BE2C (cell line): ENCODE data around the gene SRCIN1.

Experiments
- DNase-seq: peaks from one replicate; pipeline ENCODE4 v3.0.0-alpha.2; 2020
- H3K27me3 ChIP-seq: fragments of 250-450 bp; sonication (Bioruptor Pico); 2 replicates; pipeline ENCODE4 v1.5.1; 2020; ENCODE audit warnings: mild to moderate bottlenecking
- H3K36me3 ChIP-seq: fragments of 250-450 bp; sonication (Bioruptor Pico); 2 replicates; pipeline ENCODE4 v1.5.1; 2020; ENCODE audit warnings: mild to moderate bottlenecking
- H3K4me1 ChIP-seq: fragments of 250-450 bp; sonication (Bioruptor Pico); 2 replicates; pipeline ENCODE4 v1.5.1; 2020
- H3K4me3 ChIP-seq: 2 replicates; pipeline ENCODE4 v1.5.1; 2011; ENCODE audit warnings: low read depth, low read length
- H3K9me3 ChIP-seq: fragments of 250-450 bp; sonication (Bioruptor Pico); 2 replicates; pipeline ENCODE4 v1.5.1; 2020
- TF ChIP-seq, protein P1 (sequence below): IDR thresholded peaks from 2 replicates; pipeline ENCODE4 v1.5.1; 2012; ENCODE audit warnings: mild to moderate bottlenecking, low read depth, low read length

Gene SRCIN1

DNA sequence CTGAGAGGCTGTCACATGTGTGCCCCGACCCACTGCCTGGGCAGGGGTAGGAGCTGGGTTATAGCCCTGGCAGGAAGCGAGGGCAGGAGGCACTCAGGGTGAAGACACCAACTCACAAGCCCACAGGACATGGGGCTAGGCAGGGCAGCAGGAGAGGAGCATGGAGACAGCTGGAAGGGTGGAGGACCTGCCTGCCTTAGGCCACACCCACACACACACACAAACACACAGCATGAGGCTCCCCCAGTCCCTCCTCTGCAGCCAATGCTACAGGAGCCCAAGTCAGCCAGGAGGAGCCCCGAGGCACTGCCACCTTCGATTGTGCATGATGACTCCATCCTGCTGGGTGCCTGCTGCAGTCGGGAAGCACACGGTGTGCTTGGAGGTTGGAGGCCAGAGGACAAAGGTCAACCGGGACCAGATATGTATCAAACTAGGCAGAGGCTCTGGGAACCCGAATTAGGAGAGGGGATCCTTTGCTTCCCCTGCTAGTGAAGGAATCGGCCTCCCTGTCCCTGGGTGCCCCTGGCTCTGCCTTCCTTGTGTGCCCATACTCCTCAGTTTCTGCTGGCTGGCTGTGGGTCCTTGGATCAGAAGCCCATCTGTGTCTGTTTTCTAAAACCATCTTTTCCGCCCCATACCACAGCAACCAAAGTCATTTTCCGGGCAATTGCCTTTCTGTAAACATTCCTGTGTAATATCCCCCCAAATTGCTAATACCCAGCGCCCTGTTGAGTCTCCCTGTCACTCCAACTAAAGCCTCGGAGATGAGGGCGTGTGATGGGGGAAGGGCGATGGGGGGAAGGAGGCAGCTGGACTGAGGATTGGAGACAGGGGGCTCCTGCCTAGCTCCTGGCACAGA lies 20.5 kb downstream of the SRCIN1 start:
- Histone ChIP-seq H3K4me3 (no peak overlapping the region), H3K27me3 (no peaks in the 10 kb centered on the region), H3K4me1 (peaks cover 27% of the 10 kb centered on the region), H3K9me3 (no peaks in the 10 kb centered on the region), H3K36me3 (no peaks in the 10 kb centered on the region)
- TF ChIP-seq, protein P1, sequence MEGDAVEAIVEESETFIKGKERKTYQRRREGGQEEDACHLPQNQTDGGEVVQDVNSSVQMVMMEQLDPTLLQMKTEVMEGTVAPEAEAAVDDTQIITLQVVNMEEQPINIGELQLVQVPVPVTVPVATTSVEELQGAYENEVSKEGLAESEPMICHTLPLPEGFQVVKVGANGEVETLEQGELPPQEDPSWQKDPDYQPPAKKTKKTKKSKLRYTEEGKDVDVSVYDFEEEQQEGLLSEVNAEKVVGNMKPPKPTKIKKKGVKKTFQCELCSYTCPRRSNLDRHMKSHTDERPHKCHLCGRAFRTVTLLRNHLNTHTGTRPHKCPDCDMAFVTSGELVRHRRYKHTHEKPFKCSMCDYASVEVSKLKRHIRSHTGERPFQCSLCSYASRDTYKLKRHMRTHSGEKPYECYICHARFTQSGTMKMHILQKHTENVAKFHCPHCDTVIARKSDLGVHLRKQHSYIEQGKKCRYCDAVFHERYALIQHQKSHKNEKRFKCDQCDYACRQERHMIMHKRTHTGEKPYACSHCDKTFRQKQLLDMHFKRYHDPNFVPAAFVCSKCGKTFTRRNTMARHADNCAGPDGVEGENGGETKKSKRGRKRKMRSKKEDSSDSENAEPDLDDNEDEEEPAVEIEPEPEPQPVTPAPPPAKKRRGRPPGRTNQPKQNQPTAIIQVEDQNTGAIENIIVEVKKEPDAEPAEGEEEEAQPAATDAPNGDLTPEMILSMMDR = no peak
- DNase-seq = peak; percentile 39

DNA sequence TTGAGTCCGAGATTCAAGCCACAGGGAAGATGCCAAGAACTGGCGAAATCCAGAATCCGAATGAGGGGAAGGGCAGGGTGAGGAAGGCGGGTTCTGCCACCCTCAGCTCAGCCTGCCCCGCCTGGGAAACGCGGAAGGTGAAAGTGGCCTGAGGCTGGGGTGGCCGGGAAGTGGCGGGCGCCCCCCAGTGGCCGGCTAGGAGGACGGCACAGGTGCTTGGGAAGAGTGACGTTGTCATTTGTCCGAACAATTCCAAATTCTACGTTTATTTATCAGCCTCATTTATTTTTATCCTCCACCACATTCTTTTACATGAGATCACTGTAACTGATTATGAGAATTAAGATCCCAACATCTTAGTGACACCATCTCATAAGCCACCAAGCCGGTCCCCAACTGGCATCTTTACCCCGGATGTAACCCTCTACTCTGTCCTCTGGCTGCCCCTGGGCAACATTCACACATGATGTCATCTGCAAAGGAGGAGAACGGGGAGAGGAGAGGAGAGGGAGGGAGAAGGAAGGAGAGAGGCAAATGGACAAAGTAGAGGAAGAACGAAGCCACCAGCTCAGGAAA lies 21.3 kb downstream of the SRCIN1 start:
- Histone ChIP-seq H3K4me3 (peak overlapping the region; percentile 10; the same call in 1 of the 2 replicates), H3K36me3 (no peaks in the 10 kb centered on the region), H3K9me3 (no peaks in the 10 kb centered on the region), H3K27me3 (no peaks in the 10 kb centered on the region), H3K4me1 (peaks cover 33% of the 10 kb centered on the region)
- DNase-seq = peak; percentile 79
- TF ChIP-seq, protein P1 = peak; percentile 95

DNA sequence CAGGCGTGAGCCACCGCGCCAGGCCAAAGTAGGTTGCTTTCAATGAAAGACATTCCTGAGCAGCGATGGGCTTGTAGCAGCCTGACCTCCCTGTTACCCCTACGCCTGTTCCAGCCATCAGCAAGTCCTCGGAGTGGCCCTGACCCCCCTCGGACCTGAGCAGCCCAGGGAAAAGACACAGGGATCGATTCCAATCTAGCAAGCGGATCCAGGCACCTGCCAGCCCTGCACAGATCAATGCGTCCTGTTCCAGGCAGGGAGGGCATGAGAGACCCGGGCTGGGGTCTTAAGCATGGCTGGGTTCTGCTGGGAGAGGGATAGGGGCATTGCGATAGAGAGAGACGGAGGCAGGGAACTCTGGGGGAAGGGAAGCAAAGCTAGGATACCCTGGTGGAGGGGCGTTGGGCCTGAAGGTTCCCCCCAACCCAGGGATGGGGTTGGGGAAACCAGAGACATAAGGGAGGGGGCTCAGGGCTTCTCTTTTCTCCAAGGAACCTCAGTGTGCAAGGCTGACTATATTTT lies 21.9 kb downstream of the SRCIN1 start:
- Histone ChIP-seq H3K4me1 (peaks cover 39% of the 10 kb centered on the region), H3K36me3 (no peaks in the 10 kb centered on the region), H3K27me3 (no peaks in the 10 kb centered on the region), H3K9me3 (no peaks in the 10 kb centered on the region), H3K4me3 (peak overlapping the region; percentile 10; the same call in 1 of the 2 replicates)
- no peak for DNase-seq
- TF ChIP-seq, protein P1 = no peak

DNA sequence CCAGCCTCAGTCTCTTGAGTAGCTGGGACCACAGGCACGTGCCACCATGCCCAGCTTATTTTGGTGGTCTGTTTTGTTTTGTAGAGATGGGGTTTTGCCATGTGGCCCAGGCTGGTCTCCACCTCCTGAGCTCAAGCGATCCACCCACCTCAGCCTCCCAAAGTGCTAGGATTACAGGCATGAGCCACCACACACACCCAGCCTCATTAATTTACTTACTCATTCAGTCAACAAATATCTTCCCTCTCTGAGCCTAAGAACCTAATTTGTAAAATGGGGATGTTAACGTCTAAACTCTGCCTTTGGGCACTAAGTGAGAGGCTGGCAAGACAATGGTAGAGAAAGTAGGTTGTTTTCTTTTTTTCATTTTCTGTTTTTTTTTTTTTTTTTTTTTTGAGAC lies 22.6 kb downstream of the SRCIN1 start:
- TF ChIP-seq, protein P1 = no peak
- Histone ChIP-seq H3K4me3 (no peak overlapping the region), H3K4me1 (peaks cover 35% of the 10 kb centered on the region), H3K27me3 (no peaks in the 10 kb centered on the region), H3K36me3 (no peaks in the 10 kb centered on the region), H3K9me3 (no peaks in the 10 kb centered on the region)
- DNase-seq = no peak

DNA sequence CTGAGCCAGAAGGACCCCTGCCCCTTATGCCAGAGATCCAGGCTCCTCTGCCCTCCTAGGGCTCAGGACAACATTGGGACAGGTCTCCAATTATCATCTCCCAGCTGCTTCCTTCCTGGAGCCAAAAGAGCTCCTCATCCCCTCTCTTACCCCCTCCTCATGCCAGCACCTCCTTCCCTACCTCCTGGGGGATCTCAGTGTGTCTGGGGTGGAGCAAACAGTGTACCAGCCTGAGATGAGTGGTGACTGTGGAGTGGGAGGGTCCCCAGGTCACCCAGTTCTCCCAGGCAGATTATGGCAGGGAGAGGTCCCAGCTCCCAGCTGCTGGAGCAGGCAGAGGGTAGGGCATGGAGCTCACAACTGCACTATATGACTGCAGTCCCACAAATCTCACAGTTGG lies 23.7 kb downstream of the SRCIN1 start:
- Histone ChIP-seq H3K27me3 (no peaks in the 10 kb centered on the region), H3K9me3 (no peaks in the 10 kb centered on the region), H3K36me3 (no peaks in the 10 kb centered on the region), H3K4me3 (no peak overlapping the region), H3K4me1 (peaks cover 44% of the 10 kb centered on the region)
- TF ChIP-seq, protein P1 = no peak
- no peak for DNase-seq

DNA sequence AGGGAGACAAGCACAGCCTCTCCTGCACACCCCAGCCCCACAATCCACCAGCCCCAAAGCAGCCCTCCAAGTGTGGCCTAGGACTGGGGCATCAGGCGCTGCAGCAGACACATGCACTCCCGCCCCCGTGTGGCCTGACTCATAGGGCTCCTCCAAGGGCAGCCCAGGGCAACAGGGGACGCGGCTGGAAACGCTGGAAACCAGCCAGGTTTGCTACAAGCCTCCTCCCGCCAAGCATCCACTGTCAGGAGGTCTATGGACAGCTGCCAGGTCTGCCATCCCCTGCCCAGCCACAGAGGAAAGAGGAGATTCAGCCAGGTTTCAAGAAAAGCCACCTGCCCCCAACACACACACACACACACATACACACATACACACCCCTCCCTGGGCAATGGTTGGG lies 25.8 kb downstream of the SRCIN1 start:
- no peak overlapping the region for H3K4me3 ChIP-seq
- no peaks in the 10 kb centered on the region for H3K9me3 ChIP-seq
- TF ChIP-seq, protein P1 = peak; percentile 72
- no peaks in the 10 kb centered on the region for H3K36me3 ChIP-seq
- peaks cover 38% of the 10 kb centered on the region for H3K4me1 ChIP-seq
- H3K27me3 ChIP-seq = no peaks in the 10 kb centered on the region
- DNase-seq = peak; percentile 98
